Activated T-helper 1 cell treated with Interleukin-2 at 50 U/mL for 16 hours (primary cell): ENCODE measurements around the gene HYAL3.

Experiments
- DNase-seq: peaks from one replicate; pipeline ENCODE4 v3.0.0-alpha.2; 2020; ENCODE audit warnings: low read depth

Gene HYAL3

GRCh38 chr3:50327943-50328691 is 28.9 kb upstream of the HYAL3 start, which contains the start of gene TUSC2:
Gene TUSC2 (minus strand): TSS chr3:50328223. CDS start chr3:50328099, 124 bp downstream.
- DNase-seq, result peak; percentile 89

GRCh38 chr3:50327129-50327528 is 27.9 kb upstream of the HYAL3 start:
- DNase-seq, result no peak

GRCh38 chr3:50326182-50326541 is 27.0 kb upstream of the HYAL3 start:
- DNase-seq, result no peak

- no peak for DNase-seq
These were observed 26.4 kb upstream of the HYAL3 start for GRCh38 chr3:50325497-50326181.

GRCh38 chr3:50325113-50325480 is 25.9 kb upstream of the HYAL3 start:
- no peak for DNase-seq

- DNase-seq, result peak; percentile 30
These were observed 25.3 kb upstream of the HYAL3 start for GRCh38 chr3:50324351-50325112.

GRCh38 chr3:50323614-50324199 is 24.5 kb upstream of the HYAL3 start:
- DNase-seq, result no peak

GRCh38 chr3:50323092-50323600 is 23.9 kb upstream of the HYAL3 start:
- DNase-seq, result no peak

- no peak for DNase-seq
These were observed 23.3 kb upstream of the HYAL3 start, which contains the start of gene HYAL2 for GRCh38 chr3:50322386-50323091. Gene HYAL2 (minus strand): TSS chr3:50322745. CDS start chr3:50320489, 2,256 bp downstream.

- no peak for DNase-seq
These were observed 22.8 kb upstream of the HYAL3 start for GRCh38 chr3:50322115-50322385.

- peak; percentile 64 for DNase-seq
These were observed 22.3 kb upstream of the HYAL3 start for GRCh38 chr3:50321336-50322114.

GRCh38 chr3:50320853-50321335 is 21.7 kb upstream of the HYAL3 start:
- peak; percentile 52 for DNase-seq

GRCh38 chr3:50319894-50320625 is 20.9 kb upstream of the HYAL3 start:
- DNase-seq, result no peak

GRCh38 chr3:50319181-50319893 is 20.1 kb upstream of the HYAL3 start:
- DNase-seq, result no peak

GRCh38 chr3:50318615-50319014 is 19.4 kb upstream of the HYAL3 start:
- DNase-seq, result no peak

GRCh38 chr3:50318163-50318562 is 19.0 kb upstream of the HYAL3 start:
- DNase-seq, result no peak

GRCh38 chr3:50317300-50317699 is 18.1 kb upstream of the HYAL3 start:
- no peak for DNase-seq

GRCh38 chr3:50316657-50317242 is 17.5 kb upstream of the HYAL3 start:
- DNase-seq, result peak; percentile 62

- DNase-seq, result no peak
These were observed 15.6 kb upstream of the HYAL3 start for GRCh38 chr3:50314816-50315215.
